Esophagus mucosa (tissue), 1 donor: ENCODE results near the gene LSAMP. TPM values are rescaled to one million over a fixed set of nuclear protein-coding genes. Genes with fewer than 3 reads are reported as not detected.
"Not testable (repeated sequence)": the region's sequence is repeated elsewhere in the genome, so short reads cannot be mapped to it uniquely, and the experiment has no call there.

ENCODE experiments used
- ATAC-seq: fragments of 200-7000 bp; cut with Tn5 transposase; one replicate; pipeline ENCODE4 v1.9.1; 2020
- total RNA-seq: library from RNA; stranded (reverse); gene quantifications from one replicate; pipeline ENCODE4 v1.2.4, GENCODE V29; 2023
- donor health status: DM: yes; HTN: yes; CAD: no.

The LSAMP gene
- total RNA-seq, 1 donor from 2014 or later: 0.28 TPM

DNA sequence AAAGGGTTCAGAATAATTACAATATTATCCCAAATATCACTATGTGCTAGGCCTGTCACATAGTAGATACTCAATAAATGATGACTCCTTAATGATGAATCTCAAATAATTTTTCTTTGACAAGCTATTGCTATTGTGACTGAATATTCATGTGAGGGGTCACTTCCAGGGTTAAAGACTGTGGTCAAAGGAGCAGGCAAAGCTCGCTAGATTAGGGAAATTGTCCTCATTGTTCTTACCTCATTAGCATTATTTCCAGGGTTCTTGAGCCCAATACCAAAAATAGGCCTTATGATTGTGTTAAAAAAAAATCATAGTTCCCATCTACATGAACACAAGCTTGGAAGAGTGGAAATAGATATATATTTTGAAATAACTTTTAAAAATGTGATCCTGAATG, 569.8 kb downstream of the LSAMP start:
- no peak for ATAC-seq

DNA sequence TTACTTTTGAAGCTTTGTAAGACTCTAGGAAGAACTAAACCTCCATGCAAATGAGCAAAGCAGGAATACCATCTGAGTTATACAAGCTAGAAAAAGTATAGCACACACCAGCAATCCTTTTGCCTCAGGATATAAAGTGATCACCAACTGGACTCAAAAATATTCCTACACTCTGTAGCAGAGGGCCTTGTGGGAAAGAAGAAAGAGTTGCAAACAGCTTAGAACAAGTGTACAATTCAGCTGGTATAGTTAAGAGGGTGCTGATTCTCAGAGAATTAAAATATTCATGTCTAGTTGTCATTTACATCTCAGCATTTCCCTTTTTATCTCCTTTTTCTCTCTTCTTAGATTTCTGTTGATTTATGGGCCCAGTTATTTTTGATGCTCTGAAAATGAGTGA, 573.6 kb downstream of the LSAMP start:
- ATAC-seq: no peak

DNA sequence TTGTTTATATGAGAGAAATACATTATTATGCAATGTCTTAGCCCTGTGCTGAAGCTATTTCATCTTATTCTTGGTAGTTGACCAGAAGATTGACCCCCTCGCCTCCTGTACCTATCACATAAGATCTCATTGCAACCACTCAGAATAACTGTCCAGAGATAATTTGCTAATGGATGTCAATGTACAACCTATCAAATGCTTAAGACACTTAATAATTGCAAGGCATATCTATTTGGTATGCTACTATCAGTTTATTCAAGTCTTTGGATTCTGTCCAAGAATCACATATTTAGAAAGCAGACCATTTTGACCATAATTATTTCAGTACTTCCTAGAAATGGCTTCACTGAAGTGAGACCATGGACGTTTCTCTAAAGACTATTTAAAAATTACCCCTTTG, 580.4 kb downstream of the LSAMP start:
- no peak for ATAC-seq

DNA sequence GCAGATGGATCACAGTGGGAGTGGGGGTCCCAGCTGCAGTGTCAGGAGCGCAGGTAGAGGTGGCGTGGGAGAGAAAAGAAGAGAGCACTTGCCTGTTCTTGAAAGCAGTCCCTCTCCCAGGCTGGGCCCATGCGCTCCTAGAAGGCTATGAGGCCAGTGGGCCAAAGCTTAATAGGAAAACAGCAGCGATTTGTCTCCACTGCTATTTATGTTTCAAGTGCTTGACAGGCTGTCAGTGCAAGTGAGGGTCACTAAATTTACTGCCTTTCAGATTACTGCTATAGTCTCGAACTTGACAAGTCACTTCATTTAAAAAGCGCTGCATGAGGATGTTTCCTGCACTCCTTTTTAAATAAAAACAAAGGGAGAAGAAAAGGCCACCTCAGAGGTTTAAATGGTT, 582.4 kb downstream of the LSAMP start:
- no peak for ATAC-seq

DNA sequence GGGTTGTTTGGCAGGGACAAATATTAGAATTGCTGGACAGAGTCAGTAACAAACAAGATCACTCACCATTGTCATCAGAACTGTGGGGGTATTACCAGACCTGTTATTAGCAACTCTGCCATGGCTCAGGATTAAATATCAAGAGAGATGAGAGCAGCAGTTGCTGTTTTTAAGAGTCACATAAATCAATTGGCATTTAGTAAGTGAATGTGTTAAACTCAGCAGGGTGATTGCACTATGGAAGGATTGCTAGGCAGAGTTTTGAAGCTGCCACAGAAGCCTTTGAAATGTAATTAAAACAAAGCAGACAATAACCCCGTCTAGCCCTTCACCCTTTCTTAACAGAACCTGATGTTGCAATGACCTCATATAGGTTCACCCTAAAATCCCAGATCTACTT, 583.2 kb downstream of the LSAMP start:
- no peak for ATAC-seq

DNA sequence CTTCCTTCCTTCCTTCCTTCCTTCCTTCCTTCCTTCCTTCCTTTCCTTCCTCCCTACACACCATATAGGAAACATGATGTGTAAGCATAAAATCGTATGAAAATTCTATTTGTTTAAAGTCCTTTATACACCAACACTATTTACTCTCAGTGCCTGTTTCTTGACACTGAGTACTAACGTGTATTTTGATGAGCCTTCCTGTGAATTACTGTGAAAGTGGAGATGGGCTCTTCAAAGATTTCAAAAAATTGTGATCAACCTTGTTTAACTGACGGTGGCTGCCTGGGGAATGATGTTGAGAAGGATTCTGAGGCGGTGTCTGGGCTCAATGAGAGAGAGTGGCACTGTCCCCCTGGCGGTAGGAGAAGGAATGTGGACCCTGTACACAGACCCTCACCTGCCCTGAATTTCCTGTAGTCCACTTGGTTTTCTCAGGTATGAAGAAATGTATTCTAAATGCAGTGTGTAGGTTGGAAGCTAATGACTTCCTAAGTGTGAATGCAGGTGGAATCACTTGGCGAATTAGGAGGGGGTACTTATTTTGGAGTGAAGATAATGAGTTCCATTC, 584.0 kb downstream of the LSAMP start:
- ATAC-seq: no peak

DNA sequence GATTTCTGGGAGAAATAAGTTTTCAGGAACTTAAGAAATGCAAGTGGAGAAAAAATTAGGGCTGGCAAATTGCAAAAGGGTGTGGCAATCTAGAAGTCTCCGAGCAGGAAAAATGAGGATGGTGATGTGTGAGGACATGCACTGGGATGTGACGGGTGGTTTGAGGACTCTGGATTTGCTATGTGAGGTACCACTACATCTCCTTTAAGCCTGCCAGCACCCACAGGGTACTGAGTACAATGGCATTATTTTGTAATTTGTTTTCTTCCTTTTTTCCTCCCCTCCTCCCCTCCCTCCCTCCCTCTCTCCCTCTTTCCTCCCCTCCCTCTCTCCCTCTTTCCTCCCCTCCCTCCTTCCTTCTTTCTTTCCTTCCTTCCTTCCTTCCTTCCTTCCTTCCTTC, 584.5 kb downstream of the LSAMP start:
- no peak for ATAC-seq

DNA sequence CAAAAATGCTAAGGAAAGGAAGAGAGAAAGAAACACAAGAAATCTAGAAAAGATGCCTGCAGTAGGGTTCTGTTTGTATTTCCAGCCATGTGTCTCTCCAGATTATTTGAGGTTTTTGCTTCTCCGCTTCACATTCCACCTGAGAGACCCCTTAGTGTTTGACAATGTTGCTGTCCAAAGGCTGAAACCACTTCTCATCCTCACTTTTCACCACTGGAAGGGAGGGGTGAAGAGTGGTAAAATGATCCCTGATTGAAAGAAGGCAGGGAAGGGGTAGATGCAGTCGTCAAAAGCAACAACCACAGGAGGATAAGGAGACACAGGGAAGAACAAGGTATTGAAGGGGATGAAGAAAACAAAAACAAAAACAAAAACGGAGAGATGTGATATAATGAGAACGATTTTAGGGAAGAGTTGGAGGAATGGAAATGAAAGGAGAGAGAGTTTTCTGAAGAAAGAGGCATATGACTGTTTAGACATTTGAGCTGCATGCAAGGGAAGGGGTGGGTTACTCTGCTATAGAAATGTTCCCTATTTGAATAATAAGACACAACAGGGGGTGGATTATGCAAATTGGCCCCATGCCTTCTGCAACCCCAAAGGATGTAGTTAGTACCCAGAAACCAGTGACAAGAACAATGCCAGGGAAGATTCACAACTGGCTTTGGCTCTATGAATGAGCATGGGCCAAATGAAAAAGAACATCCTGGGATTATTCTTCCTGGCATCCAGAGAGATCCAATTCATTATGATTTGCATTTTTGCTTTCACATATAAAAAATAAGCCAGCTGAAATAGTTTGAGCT, 586.1 kb downstream of the LSAMP start:
- ATAC-seq: no peak

DNA sequence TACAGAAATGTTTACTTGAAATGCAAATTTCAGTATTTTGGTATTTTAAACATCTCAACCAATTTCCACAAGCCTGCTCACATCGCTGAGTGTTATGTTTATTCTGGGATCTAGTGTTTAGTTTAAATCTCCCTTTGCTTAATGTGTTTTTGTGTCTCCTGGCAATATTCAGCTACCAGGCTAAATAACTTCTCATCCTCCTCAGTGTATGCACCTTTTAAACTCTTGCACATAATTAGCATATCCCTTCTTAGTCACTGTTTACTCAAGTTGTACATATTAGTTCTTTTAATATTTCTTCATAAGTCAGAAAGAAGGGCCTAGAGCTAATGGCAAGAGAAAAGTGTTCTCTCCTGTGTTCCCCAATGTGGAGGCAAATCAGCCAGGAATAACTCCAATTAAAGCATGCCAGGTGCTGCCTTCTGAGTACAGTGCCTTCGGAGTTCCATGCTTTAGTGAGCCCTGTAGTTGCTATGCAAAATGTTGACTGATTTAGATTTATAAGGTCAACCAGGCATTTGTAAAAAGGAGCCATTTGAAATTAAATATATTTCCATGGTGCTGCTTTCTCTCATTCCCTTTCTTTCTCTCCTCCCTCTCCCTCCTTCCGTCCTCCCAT, 587.7 kb downstream of the LSAMP start:
- no peak for ATAC-seq

DNA sequence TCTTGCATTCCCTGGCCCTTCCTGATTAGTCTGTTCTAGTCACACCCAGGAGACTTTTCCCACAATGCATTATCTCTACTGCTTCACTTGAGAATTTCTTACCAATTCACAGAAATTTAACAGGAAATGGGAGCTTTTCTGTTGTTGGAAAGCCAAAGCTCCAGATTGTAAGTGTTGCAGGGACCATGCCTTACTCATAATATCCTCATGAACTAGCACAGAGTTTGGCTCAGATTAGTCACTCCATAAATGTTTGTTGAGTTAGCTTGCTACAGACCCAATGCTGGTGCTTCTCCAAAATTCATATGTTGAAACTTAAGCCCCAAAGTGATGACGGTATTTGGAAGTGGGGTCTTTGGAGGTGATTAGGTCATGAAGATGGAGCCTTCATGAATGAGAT, 589.4 kb downstream of the LSAMP start:
- no peak for ATAC-seq

DNA sequence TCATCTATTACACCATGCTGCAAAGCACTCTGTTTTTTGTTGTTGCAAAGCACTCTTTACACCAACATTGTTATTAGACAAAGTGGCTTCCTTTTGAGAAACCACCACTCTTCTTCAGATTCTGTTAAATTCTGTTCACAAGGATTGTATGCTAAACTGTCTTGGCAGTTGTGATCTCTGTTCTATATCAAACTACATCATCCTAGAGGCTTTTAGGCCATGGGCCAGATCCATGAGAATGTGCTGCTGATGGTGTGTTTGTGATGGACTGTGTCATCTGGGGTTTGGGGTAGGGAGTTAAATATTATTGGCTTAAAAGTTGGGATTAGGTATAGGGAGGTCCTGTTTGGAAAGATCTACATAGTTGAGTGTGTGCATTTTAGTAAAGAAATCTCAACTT, 592.2 kb downstream of the LSAMP start:
- ATAC-seq: no peak

DNA sequence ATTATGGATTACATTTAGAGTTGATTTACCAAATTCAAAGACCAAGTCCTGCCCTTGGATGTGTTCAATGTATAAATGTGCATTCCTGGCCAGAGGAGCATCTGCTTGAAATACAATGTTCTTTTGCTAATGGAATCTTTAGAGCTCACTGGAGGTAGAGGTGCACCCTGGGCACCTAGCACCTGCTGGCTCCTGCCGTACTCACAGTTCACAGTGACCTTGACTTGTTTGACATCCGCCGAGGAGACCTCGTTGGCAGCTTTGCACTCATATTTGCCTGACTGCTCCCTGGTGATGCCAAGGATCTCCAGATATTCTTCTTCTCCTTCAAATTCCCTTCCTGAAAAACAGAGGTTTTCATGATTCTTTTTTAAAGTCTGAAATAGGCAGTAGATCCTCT, 593.0 kb downstream of the LSAMP start:
- ATAC-seq: no peak

DNA sequence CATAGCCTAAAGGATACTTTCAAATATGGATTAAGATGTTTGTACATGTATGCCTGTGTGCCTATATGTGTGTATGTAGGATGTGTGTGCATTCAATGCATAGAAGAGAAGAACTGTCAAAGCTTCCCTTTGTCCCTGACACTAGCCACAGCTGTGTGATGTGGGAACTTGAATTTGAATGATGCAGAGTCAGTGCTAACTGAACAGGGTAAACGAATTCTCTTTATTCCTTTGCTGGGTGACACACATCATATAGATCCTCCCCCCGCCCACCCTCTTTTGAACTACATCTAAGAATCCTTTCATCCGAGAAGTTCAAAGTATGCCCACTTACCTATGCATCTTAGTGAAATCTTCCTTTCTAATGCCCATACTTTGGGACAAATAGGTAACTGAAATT, 593.7 kb downstream of the LSAMP start:
- no peak for ATAC-seq

DNA sequence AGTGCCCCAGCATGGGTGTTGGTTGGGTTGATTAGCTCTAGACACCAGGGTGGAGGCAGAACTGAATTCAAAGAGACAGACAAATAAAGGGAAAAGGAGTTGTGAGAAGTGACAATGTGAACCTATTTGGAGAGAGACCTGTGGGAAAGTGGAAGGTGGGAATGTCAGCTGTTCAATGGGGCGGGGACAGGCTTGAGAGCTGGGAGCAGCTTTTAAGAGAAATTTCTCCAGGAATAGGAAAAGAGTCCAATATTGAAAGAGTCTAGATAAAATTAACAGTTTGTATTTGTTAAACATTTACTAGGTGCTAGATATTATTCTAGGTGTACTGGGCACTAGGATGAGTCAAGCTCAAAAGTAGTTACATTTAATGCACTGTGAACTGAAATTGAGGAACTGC, 596.6 kb downstream of the LSAMP start:
- no peak for ATAC-seq

DNA sequence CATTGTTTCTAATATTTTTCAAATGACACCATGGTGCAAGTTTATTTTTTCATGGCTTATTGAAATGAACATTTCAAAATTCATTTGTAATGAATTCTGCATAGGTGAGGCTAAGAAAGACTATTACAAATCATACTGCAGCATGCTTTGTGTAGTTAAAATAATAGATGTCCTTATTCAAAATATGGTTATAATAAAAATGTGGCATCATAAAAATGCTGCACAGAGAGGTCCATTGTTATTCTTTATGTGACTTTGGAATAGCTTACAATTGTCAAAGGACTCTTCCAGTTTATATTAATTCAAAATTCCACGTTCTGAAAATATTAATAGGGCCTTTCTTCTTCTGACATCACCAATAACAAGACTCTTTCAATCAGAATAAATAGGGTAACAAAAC, 599.3 kb downstream of the LSAMP start:
- ATAC-seq: no peak

DNA sequence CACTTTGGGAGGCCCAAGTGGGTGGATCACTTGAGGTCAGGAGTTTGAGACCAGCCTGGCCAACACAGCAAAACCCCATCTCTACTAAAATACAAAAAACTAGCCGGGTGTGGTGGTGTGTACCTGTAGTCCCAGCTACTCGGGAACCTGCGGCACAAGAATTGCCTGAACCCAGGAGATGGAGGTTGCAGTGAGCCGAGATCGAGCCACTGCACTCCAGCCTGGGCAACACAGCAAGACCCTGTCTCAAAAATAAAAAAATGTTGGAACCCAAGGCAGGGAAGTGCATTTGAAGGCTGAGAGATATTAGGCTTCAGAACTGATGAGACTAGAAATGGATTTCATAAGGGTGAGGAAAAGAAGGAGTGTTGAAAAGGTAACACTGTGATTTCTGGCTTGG, 600.6 kb downstream of the LSAMP start:
- ATAC-seq: not testable (repeated sequence)

DNA sequence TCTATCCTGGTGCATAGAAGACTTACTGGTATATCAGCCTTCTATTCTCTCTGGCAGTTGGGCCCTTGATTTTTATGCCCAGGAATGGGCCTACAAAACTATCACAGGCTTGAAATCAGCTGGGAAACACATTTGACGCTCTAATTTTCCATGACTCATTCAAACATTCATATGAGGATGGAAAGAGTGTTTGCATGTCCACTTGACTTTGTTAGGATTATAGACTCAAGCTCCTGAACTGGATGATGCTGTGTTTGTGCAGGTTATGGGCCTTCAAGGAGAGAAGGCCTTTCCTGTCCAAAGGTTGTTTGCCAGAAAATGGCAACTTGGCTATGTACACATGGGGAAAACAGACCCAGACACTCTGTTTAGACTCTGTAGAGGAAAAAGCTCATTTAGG, 602.1 kb downstream of the LSAMP start:
- no peak for ATAC-seq

DNA sequence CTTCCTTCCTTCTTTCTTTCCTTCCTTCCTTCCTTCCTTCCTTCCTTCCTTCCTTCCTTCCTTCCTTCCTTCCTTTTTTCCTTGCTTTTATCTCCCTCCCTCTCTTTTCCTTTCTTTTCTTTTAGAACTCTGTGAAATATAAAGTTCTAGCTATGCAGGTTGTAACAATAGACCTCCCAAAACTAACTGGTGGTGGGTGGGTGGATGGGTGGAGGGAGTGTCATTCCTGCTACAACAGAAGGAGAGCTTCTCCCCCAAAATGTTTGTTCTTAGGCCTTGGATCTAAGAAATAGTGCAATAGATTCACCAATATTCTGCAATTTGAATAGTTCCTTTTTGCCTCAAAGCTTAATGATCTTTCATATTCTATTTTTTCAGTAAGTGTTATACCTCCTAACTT, 606.0 kb downstream of the LSAMP start:
- no peak for ATAC-seq

DNA sequence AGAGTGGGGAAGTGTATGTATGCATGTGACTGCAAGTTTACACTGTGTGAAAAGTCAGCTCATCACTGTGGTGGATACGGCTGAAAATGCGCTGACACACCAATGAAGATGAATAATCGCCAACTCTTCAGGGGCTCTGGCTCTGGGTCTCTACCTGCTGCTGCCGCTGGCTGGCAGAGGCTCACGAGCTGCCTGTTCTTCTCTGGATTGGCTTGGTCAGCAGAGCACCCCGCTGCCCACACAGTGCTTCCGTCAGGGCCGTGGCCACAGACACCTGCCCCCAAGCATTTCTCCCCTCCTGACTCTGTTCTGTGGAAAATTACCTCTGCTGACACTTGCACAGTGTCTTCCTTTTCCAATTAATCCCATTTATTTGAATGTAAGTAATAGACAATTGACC, 606.5 kb downstream of the LSAMP start:
- ATAC-seq: no peak

DNA sequence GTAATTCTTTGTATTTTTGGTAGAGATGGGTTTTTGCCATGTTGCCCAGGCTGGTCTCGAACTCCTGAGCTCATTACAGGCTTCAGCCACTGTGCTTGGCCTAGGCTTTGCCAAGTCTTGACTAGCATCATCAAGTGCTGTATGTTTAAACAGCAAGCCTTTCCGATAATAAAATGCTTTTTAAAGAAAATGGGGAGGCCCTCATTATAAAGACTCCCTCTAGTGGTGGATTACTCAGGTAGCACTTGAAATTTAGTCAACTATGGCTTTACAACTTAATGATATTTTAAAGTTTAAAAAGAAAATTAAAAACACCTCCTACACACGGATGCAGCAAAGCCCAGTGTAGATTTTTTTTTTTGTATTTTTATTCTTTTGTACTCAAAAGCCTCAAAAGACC, 608.3 kb downstream of the LSAMP start:
- no peak for ATAC-seq

DNA sequence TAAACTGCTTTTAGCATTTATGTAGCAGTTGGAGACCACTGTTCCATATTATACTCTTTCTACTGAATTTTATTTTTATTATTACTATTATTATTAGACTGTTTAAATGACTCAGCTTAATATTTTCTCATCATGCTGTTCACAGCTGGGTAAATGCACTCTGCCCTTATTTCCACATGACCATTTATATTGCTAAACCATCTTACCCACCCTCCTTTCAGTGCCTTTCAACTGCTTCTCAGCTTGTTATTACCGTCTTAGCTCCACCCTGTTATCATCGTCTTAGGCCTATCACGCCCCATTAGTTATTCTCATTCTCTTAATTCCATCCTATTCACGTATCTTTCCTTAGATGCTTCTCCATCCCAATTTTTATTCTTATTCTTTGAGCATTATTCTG, 609.3 kb downstream of the LSAMP start:
- no peak for ATAC-seq

DNA sequence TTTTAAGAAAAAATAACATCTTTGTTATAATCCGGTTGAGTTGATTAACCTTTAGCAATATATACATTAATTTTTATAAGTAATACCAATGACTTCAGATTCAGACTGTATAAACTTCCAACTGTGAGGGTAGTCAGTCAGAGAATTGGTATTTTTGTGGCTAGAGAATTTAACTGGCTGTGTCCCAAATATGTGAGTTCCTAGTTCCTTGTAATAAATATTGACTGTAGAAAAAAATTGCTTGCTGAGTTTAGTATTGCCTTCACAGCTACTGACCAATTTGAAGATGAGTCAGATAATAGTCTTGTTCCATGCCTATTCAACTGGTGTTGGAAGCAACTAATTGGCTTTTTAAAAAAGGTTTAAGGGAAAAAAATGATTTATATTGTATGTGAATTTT, 611.2 kb downstream of the LSAMP start:
- ATAC-seq: no peak

DNA sequence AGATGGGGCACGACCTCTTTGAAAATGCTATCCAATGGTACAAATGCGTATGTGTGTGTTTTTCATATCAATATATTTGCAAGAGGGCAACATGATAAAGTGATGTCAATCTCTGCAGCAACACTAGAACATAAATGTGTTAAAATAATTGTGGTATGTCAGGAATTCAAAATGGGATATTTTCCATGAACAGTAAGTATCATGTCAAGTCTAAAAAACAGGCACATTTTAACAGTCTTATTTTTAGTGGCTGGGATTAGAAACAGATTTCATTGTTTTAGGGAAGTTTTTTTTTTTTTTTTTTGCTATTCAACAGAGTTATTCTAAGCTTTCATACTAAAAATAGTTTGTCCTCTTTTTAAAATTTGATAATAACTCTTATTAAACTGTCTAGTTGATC, 612.2 kb downstream of the LSAMP start:
- ATAC-seq: no peak

DNA sequence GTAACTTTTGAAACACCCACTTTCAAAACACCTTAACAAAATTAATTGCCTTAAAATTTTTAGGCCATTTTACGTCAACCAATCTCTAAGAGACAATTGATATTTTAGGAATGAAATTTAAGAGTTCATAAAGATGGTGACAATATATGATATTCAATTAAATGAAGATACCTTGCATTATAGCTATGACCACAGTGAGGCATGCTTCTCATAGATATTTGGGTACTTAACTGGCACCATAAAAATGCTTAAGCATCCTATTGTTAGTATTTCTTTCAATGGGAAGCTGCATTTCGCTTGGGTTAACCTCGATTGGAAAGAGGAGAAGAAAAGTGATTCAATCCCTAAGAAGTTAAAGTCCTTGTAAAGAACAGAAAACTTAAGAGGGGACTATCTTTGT, 613.0 kb downstream of the LSAMP start:
- no peak for ATAC-seq
